Measurements from ENCODE around the gene SUSD3.
"Not testable (repeated sequence)": the region's sequence is repeated elsewhere in the genome, so short reads cannot be mapped to it uniquely, and the experiment has no call there.

Gene SUSD3

DNA sequence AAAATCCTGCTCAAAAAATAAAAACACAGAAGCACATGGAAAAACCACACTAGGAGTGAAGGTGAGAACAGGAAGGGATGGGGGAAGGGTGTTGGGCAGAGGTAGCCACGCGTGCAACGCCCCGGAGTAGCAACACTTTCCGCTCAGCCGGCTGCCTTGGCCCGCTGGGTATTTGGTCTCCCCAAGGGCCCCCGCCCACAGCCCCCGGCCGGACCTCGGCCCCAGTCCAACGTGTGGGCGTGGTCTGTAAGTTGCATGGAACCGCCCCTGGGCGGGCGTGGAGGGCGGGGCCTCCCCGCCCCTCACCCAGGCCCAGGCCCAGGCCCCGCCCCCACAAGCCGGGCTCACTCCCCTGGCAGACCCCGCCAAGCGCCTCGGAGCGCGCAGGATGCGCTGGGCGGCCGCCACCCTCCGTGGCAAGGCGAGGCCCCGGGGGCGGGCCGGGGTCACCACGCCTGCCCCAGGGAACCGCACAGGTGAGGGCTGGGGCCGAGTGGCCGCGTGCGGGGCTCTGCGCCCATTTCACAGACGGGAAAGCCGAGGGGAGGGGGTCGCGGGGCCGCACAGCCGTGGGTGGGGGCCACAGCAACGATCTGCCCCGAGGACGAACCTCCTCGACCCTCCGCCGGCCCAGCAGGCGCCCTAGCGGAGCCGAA lies at the start of gene SUSD3:
TSS of gene SUSD3 (plus strand) at position 347 of the 656 bp plus-strand sequence. CDS start at position 389, 42 bp downstream.
- no peak for DNase-seq

DNA sequence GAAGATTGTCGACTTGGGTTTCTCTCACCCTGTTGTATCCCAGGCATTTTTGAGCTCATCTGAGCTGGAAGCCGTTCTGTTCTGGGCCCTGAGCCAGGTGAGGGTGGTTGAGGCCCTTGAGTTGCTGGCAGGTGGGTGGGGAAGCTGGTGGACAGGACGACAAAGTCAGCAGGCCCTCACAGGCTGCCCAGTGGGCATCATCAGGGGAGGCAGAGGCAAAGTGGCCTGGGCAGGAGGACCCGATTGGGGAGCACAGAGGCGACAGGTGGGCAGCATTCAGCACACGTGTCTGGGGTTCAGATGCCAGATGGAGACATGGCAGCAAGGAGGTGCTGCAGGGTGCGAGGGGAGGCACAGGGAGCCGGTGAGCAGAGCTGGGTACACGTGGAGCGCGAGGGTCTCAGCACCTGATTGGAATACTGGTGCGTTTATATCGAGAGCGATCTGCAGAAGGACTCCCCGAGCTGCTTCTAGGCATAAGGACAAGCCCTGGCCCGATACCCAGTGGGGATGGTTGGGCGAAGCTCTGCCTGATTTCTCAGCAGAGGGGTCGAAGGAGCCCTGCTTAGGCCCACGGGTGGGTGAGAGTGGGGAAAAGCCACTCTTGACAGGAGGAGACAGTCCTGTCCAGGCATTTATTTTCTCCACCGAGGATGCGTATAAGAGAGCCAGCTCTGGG lies 49.0 kb upstream of the SUSD3 start:
- no peak for DNase-seq

DNA sequence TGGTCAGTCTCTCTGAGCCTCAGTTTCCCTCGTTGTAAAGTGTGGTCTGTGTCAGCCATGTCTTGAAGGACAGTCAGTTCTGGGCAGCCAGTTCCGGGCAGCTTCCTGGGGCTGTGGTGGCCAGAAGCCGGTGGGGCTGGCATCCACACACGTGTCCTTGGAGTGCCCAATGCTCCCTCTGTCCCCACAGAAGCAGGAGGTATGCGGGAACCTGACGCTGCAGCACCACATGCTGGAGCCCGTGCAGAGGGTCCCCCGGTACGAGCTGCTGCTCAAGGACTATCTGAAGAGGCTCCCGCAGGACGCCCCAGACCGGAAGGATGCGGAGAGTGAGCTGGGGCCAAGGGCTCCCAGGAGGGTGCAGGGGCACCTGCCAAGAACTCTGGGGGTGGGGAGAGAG lies 48.4 kb upstream of the SUSD3 start:
- no peak for DNase-seq

DNA sequence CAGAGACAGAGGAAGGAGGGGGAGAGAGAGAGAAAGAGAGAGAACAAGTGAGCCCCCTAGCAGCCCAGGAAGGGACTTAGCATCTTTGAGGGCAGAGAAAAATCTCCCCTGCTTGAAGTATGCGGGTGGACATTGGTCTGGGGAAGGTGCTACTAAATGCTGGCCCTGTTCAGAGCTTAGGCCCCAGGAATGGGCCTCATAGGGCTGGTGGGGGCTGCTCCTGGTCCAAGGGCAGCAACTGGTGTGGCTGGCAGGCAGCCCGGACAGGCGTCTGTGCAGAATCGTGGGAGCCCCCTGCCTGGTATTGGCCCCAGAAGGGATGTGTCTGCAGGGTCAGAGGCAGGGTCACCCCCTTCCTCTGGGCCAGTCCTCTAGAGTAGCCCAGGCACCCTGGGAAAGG lies 47.8 kb upstream of the SUSD3 start:
- DNase-seq, result no peak

DNA sequence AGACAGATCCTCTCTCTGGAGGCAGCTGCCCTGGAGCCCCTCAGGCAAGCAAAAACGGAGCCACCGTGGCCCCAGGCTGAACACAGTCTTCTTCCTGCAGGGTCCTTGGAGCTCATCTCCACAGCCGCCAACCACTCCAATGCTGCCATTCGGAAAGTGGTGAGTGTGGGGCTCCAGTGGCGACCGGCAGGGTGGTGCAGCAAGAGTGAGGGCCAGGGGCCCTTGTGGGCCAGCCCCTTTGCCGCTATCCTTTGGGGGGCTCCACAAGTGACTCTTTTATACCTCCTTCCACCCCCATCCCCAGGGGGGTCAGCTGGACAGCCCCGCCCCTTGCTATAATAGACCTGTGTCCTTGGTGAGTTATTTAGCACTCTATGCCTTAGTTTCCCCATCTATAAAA lies 47.4 kb upstream of the SUSD3 start:
- DNase-seq, result no peak

DNA sequence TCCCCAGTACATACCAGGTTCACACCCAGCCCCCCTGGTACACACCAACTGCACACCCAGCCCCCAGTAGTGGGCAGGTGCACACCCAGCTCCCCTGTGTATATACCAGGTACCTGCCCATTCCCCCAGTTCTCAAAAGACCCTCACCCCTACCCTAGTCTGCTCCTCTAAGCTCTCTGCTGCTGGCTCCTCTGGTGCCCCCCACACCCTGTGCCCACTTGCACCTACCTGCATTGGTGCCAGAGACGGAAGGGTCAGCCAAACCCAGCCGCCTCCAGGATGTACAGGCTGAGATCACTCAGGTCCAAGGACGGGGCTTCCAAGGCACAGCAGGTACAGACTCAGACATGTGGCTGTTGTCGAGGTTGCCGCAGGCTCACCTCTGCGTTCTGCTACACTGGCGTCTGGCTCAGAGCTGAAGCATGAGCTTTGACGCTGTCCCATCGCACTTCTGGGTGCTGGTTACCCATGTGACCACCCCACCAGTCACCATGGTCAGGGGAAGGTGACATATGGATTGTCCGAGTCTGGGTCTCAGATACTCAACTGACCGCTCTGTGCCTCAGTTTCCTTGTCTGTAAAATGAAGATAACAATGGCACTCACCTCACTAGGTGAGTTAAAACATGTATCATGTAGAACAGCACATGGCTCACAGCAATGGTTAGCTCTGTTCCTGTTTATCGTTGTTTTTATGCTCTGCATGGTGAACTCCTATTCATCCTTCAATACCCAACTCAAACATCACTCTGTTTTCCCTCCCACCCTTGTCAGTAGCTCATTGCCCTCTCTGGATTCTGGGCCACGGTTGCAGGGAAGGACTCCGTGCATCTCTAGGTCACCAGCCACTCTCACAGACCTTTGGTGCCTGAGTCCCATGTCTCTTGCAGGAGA lies 45.3 kb upstream of the SUSD3 start:
- DNase-seq, result no peak

DNA sequence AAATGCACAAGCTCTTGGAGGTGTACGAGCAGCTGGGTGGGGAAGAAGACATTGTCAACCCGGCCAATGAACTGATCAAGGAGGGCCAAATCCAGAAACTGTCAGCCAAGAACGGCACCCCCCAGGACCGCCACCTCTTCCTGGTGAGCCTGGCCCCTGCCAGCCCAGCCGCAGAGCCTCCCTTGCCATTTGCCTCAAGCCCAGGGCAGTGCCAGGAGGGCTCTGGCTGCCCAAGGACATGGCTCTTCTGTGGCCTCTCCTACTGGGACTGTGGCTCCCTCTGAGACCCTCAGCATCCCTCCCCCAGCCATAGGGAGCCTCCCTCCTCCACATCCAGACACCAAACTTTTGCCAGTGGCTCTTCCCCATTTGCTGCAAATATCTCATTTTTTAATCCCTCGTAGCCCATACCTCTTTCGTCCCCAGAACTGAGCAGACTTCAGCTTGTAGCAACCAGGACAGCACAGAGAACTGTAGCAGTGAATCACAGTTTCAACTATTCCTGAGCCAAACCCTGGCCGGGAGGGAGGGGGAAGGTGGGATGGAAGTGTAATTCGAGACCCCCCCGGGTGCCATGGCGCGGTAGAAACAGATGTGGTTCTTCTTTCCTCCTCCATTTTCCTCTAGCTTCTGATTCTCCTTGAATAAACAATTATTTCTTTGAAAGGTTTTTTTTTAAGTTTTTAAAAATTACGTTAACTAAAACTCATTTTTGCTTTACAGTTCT lies 44.5 kb upstream of the SUSD3 start:
- DNase-seq, result no peak

DNA sequence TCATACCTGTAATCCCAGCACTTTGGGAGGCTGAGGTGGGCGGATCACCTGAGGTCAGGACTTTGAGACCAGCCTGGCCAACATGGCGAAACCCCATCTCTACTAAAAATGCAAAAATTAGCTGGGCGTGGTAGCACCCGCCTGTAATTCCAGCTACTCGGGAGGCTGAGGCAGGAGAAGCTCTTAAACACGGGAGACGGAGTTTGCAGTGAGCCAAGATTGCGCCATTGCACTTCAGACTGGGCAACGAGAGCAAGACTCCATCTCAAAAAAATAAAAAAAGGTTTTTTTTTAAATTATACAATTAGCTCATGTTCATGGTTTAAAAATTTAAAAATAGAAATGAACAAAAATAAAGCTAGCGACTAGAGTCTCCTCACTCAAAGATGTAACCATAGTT lies 43.3 kb upstream of the SUSD3 start:
- DNase-seq, result not testable (repeated sequence)

DNA sequence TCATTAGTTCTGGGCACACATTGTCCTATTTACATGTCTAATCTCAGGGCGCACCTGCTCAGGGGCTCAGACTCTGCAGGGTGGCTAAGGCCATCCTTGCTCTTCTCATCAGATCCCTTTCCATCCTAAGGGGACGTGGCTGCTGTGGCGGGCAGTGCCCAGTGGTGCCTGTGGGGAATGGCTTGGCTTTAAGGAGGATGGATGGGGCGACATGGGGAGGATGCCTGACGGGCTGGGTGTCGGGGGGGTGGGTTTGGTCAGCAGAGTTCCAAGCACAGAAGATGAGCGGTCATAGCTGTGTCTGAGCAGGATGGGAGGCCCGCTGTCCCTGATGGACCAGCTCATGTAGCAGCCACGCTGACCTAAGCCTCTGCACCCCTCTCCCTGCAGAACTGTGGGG lies 40.9 kb upstream of the SUSD3 start:
- no peak for DNase-seq

DNA sequence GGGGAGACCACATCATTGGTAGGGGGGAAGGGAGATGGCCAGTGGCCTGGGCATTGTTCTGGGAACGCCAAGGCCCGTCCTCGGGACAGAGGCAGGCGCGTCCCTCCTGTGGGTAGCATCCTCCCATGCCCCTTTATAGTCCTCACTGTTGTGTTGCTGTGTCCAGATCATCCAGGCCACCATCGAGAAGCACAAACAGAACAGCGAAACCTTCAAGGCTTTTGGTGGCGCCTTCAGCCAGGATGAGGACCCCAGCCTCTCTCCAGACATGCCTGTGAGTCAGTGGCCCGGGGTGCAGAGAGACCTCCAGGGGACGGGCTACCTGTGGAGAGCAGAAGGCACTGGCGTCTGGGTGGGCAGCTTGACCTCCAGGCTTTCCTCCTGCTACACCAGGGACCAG lies 38.4 kb upstream of the SUSD3 start:
- DNase-seq, result no peak

DNA sequence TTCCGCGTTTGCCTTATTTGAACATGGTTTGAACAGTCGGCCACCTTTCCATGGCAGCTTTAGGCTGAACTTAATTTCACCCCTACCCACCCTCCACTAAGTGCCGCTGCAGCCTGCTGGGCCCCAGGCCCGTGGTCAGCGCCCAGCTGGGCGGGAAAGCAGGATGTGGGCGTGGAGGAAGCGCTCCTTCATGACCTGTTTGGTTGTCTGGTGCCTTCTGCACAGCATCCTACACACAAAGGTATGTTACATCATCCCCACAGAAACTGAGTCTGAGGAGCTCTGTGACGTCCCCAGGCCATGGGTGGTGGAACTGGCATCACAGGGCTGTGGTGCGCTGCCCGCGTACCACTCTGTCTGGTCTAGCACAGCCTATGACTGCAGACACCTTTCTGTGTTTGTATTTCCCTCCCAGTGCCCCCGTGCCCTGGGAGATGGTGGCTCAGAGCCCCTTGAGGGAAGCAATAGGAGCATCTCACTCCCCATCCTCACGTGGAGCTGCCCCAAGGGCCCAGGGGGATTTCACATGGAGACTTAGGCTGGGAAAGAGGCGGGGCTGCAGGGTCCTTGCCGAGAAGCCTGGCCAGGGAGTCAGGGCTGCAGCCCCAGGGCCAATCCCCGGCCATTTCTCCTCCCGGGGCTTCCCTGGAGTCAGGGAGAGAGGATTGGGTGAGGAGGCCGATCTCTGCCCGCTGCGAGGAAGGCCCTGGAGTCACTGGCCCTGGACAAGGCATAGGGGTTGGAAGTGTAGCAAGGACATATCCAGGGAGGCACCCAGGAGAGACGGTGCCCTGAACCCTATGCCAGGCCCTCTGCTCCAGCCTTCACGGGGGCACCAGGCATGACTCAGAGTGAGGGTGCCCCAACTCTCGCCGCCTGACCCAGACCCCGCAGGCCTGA lies 37.5 kb upstream of the SUSD3 start:
- no peak for DNase-seq

DNA sequence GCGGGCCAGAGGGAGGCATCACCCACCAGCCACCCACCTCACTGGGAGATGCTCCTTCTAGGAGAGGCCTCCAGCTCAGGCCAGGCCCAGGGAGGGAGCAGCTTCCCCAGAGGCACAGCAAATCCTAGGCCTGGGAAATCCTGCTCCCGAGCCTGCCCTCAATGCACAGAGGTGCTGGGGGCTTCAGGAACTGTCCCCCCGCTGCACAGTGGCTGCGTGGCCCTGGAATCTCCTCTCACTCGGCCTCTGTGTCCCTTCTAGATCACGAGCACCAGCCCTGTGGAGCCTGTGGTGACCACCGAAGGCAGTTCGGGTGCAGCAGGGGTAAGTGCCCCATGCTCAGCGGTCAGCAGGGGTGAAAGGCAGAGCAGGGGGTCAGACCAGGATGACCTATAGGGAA lies 36.4 kb upstream of the SUSD3 start:
- no peak for DNase-seq

DNA sequence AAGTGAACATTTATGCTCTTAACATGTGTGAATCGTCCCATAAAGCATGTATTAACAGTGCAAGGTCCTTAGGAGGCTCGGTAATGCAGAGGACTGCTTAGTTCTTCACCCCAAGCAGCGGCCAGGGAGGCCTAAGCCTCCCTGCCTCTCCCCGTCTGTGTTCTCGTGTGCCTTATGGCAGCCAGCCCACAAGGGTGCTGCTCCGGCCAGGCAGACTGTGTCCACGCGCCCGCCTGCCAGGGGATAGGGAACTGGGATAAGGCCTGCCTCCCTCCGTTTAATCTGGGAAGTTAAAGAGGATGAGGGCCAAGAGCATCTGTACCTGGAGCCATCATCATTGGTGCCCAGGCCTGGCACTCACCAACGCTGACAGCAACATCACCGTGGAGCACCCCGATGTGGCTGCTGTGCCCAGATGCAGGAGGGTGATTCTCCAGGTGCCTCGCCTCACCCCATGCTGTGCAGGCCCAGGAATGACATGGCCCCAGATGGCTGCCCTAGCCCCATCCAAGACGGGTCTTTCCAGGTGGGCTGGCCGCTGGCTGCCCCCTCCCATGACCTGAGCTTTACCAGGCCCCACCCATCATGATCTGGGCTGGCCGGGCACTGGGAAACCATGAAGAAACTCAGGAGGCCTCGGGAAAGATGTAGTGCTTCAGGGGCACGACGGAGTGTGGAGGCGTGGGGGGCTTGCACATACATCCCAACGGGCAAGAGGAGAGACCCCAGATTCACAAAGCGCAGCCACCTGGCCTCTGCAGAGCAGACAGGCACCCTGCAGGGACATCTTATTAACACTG lies 35.6 kb upstream of the SUSD3 start:
- DNase-seq, result no peak

DNA sequence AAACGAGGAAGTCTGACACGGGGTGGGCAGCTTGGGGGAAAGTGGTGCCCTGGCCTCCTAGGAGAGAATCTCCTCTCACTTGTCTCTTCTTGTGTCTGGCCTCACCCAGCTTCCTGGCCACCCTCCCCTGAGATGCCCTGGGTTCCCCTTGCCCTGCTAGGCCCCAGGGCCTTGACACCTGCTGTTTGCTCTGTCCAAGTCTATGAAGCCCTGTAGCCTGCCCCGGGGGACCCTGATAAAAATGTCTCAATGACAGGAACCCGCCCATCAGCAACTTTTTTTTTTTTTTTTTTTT lies 35.0 kb upstream of the SUSD3 start:
- no peak for DNase-seq

DNA sequence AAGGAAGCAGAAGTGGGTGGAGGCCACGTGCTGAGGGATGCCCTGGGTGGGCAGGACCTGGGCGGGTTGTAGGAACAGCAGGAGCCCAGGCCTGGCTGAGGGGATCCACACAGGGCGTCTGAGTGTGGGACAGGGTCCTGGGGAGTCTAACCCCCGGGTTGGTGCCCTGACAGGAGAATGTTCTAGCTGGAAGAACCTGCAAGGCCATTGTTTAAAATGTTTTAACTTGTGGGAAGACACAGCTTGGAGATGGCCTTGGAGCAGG lies 33.9 kb upstream of the SUSD3 start:
- DNase-seq, result no peak

DNA sequence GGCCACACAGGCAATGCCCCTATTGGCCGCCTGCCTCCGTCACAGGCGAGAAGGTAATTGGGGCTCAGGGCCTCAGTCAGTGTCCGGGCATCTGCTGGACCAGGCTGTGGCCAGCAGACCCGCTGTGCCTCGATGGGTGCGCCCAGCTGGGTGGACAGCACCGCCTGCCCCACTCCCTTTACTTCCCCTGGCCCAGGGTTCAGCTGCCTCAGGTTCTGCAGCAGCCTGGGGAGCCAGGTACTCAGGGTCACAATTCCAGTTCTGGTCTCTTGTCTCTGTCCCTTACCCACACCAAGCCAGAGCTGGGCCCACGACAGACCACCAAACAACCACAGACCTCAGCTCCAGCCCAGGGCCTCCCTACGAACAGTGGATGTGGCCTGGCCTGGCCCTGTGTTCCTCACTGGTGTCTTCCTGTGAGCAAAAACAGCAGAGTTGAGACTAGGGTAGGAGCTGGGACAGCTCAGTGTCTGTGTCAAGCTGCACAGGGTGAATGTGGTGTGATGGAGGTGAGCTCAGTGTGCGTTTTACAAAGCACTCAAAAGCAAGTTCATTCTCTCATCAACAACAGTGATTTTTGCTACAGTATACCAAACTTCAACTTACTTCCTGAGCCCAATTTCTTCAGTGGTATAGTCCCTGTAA lies 33.4 kb upstream of the SUSD3 start:
- no peak for DNase-seq

DNA sequence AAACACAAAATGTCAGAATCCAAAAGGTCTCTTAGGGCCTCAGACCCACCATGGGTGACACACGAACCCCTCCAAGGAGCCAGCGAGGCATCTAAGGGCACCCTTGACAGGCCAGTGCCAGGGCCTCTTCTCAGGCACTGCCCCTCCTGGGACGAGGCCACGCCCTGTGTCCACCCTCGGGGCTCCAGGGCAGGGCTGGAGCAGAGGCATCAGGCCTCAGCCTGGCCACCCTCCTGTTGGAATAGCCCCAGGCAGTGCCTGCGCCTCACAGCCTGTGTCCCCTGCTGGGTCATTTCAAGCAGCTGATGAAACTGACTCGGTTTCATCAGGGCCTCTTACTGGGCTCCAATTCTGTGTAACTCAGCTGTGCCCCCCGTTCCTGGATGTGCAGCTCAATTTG lies 32.8 kb upstream of the SUSD3 start:
- DNase-seq, result no peak

DNA sequence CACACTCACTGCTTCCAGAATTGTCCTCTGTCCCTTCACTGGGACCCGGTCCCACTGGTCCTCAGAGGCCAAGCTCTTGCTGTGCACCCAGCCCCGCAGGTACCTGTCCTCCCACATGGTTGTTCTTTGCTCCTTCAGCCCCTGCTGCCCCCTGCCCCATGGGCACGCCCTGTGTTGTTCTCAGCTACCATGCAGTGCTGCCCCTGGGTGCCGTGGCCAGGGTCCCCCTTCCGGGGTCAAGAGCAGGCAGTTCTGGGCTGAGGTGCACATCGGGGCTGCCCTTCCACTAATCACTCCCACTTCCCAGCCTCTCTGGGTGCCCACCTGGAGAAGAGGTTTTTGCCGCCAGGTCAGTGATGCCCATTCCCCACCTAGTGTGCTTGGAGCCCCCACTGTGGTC lies 31.9 kb upstream of the SUSD3 start:
- DNase-seq, result no peak

DNA sequence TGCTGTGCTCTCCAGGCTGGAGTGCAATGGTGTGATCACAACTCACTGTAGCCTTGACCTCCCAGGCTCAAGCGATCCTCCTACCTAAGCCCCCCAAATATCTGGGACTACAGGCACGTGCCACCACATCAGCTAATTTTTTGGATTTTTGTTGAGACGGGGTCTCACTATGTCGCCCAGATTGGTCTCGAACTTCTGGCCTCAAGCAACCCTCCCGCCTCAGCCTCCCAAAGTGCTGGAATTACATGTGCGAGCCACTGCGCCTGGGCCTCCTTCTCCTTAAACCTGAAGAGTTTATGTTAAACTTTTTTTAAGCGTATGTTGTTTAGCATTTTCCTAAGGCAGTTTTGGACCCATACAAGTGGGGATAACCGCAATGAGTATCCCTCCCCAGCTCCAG lies 30.8 kb upstream of the SUSD3 start:
- no peak for DNase-seq

DNA sequence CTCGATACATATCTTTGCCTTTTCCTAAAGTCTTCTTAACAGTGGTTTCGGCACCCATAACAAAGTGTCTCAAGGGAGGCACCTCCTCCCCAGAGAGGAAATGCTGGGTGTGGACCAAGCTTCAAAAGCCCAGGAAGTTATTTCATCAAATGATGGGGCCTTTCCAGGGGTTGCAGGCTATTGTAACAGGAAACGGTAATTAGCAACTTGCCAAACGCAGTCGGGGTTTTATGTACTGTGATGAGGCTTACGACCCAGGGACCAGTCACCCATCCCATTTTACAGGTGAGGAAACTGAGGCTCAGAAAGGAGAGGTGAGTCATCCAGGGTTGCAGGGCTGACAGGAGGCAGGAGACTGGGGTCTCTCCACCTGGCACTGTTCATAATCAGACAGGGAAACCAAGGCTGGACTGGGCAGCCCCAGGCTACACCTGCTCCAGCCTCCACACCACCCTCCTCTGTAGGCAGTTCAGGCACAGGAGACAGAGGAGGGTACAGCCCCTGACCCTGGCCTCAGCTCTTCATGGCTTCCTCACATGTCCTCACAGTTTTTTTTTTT lies 30.0 kb upstream of the SUSD3 start:
- DNase-seq, result no peak

Data from cerebellar nuclear complex (tissue), 1 donor.